C4-2B (cell line): ENCODE data around the gene ATP1A2.

Experiments
- ZFX ChIP-seq: fragments of 450-650 bp; IDR thresholded peaks from 2 replicates; pipeline ENCODE4 v1.6.1; 2017
- TF ChIP-seq, protein P1 (sequence below): fragments of 450-650 bp; conservative IDR thresholded peaks from 2 replicates; pipeline ENCODE4 v1.5.1; 2017; ENCODE audit warnings: mild to moderate bottlenecking

DNA sequence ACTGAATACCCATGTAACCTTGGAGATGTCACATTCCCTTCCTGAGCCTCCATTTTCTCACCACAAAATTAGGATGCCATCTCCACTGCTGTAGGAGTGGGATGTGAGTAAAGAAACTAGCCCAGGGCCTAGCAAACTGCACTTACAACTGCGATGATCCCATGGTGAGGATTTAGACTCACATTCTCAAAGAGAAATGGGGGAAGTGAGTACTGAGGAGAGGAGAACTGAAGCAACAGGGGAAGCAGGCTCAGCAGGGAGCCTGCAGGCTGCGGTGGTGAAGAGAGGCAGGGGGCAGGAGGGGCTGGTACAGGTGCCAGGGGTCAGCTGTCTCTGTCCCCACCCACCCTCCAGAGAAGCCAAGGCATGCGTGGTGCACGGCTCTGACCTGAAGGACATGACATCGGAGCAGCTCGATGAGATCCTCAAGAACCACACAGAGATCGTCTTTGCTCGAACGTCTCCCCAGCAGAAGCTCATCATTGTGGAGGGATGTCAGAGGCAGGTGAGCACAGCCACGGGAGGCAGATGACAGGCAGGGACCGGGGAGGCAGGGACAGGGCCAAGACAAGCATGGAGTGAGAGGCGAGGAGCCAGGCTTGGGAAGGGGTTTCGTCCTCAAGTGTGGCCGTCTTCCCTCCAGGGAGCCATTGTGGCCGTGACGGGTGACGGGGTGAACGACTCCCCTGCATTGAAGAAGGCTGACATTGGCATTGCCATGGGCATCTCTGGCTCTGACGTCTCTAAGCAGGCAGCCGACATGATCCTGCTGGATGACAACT lies 19.4 kb downstream of the ATP1A2 start:
- TF ChIP-seq, protein P1, sequence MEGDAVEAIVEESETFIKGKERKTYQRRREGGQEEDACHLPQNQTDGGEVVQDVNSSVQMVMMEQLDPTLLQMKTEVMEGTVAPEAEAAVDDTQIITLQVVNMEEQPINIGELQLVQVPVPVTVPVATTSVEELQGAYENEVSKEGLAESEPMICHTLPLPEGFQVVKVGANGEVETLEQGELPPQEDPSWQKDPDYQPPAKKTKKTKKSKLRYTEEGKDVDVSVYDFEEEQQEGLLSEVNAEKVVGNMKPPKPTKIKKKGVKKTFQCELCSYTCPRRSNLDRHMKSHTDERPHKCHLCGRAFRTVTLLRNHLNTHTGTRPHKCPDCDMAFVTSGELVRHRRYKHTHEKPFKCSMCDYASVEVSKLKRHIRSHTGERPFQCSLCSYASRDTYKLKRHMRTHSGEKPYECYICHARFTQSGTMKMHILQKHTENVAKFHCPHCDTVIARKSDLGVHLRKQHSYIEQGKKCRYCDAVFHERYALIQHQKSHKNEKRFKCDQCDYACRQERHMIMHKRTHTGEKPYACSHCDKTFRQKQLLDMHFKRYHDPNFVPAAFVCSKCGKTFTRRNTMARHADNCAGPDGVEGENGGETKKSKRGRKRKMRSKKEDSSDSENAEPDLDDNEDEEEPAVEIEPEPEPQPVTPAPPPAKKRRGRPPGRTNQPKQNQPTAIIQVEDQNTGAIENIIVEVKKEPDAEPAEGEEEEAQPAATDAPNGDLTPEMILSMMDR = no peak
- no peak for TF ChIP-seq ZFX
